Measurements from ENCODE around the gene RAP2B.
"Not testable (repeated sequence)": the region's sequence is repeated elsewhere in the genome, so short reads cannot be mapped to it uniquely, and the experiment has no call there.

RAP2B gene

GRCh38 chr3:153161714-153162512, at the start of gene RAP2B:
Gene RAP2B, plus strand, starts transcription at chr3:153162226. Its CDS starts 468 bp downstream, at chr3:153162694.
- DNase-seq (ENCODE audit: low spot score), result peak; percentile 95

- DNase-seq (ENCODE audit: low spot score), result no peak
Observed at GRCh38 chr3:153113541-153113940, 48.5 kb upstream of the RAP2B start.

DNA sequence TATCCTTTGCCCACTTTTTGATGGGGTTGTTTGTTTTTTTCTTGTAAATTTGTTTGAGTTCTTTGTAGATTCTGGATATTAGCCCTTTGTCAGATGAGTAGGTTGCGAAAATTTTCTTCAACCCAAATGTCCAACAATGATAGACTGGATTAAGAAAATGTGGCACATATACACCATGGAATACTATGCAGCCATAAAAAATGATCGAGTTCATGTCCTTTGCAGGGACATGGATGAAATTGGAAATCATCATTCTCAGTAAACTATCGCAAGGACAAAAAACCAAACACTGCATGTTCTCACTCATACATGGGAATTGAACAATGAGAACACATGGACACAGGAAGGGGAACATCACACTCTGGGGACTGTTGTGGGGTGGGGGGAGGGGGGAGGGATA, 47.8 kb upstream of the RAP2B start:
- DNase-seq (ENCODE audit: low spot score), result not testable (repeated sequence)

DNA sequence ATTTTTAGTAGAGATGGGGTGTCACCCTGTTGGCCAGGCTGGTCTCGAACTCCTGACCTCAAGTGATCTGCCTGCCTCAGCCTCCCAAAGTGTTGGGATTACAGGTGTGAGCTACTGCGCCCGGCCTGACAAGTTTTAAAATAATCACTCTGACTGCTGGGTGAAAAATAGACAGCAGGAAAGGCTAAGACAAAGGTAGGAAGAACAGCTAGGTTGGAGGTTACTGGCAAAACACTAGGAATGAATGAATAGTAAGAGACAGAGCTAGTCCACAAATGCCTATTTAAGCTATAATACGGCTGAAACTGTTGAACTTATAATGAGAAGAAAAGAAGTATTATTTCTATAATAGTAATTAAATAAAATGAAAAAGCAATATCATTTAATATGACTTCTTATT, 46.7 kb upstream of the RAP2B start:
- DNase-seq (ENCODE audit: low spot score), result no peak

DNA sequence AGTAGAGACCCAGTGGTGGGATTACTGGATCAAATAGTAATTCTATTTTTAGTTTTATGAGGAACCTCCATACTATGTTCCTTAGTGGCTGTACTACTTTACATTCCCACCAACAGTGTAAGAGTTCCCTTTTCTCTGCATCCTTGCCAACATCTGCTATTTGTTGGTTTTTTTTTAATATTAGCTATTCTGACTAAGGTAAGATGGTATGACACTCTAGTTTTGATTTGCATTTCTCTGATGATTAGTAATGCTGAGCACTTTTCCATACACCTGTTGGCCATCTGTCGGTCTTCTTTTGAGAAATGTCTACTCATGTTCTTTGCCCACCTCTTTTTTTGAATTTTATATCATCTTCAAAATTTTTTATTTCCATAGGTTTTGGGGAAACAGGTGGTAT, 34.2 kb upstream of the RAP2B start:
- no peak for DNase-seq (ENCODE audit: low spot score)

DNA sequence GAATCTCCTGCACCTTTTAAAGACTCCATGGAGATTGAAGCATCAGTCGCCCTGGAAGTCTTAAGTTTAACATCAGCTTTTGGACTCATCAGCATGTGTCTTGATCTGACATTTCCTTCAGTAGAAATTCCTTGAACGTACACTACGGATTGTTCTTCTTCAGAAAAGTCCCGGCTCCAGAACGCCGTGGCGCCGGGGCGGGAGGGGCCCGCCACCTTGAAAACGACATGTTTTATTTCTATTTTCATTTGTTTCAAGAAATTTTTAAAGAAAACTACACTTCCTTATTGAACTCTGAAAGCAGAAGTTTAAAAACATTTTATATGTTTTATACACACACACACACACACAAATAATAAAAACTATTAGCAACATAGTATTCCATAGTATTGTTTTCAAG, 32.6 kb upstream of the RAP2B start:
- DNase-seq (ENCODE audit: low spot score), result no peak

DNA sequence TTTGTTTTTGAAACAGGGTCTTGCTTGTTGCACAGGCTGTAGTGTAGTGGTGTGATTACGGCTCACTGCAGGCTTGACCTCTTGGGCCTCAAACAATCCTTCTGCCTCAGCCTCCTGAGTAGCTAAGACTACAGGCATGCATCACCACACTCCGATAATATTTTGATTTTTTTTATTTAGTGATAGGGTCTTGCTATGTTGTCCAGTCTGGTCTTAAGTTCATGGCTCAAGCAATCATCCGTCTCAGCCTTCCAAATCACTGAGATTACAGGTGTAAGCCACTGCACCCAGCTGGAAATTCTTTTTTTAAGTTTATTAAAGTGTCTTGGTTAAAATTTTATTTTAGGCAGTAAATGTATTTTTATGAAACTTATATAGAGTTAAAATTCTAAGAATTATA, 32.2 kb upstream of the RAP2B start:
- no peak for DNase-seq (ENCODE audit: low spot score)

DNA sequence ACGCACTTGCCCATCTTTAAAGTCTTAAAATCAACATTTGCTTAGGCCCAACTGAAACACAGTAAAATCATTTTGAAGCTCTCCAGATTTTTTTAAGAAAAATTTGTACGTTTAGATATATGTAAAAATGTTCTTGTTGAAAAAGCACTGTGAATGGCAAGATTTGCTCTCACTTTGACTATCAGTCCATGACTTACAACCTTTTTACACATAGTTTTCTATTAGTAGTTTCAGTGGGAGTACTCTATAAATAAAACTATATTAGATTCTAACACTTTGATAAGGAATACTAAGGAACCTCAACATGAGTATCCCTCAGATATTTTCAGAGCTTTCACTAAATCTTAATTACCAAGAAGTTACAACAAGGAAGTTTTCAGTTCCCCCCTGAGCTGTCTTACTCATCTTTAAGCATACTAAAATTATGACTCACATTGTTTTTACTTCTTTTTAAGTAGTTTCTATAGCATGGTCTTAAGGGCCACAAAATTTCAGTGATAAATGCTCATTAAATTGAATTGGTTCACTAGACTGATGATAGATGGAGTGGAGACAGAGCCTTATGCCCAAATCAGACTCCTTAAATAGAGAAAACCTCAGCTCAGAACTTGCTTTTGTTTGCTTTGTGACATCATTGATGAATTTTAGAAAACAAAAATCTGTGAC, 31.6 kb upstream of the RAP2B start:
- DNase-seq (ENCODE audit: low spot score), result peak; percentile 6

GRCh38 chr3:153137626-153138025, 24.4 kb upstream of the RAP2B start:
- DNase-seq (ENCODE audit: low spot score), result no peak

- DNase-seq (ENCODE audit: low spot score), result peak; percentile 90
Observed at GRCh38 chr3:153138276-153139210, 23.5 kb upstream of the RAP2B start.

- no peak for DNase-seq (ENCODE audit: low spot score)
Observed at GRCh38 chr3:153142961-153143360, 19.1 kb upstream of the RAP2B start.

GRCh38 chr3:153144071-153144470, 18.0 kb upstream of the RAP2B start:
- DNase-seq (ENCODE audit: low spot score), result no peak

GRCh38 chr3:153144779-153145178, 17.2 kb upstream of the RAP2B start:
- DNase-seq (ENCODE audit: low spot score), result no peak

DNA sequence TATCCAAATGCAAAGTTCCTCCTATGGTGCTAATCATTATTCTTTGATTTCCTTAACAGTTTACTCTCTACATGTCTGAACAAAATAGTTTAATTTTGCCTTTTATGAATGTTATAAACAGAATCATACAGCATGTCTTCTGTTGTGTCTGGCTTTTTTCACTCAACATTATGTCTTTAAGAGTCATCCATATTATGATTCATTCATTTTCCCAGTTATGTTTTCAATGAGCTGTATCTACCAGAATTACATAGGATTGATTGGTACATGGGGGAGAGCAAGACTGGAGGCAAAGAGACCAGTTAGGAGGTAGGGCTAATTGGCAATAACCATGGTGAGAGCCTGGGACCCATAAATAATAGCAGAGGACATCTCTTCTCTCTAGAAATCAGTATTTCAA, 16.6 kb upstream of the RAP2B start:
- no peak for DNase-seq (ENCODE audit: low spot score)

GRCh38 chr3:153146191-153147053, 15.6 kb upstream of the RAP2B start:
- no peak for DNase-seq (ENCODE audit: low spot score)

GRCh38 chr3:153150991-153151390, 11.0 kb upstream of the RAP2B start:
- no peak for DNase-seq (ENCODE audit: low spot score)

DNA sequence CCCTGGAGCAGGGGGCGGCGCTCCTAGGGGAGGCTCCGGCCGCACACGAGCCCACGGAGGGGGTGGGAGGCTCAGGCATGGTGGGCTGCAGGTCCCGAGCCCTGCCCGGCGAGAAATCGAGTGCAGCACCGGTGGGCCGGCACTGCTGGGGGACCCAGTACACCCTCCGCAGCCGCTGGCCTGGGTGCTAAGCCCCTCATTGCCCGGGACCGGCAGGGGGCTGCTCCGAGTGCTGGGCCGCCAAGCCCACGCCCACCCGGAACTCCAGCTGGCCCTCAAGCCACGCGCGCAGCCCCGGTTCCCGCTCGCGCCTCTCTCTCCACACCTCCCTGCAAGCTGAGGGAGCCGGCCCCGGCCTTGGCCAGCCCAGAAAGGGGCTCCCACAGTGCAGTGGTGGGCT, 6.2 kb upstream of the RAP2B start:
- not testable (repeated sequence) for DNase-seq (ENCODE audit: low spot score)

GRCh38 chr3:153158189-153158588, 3.8 kb upstream of the RAP2B start:
- DNase-seq (ENCODE audit: low spot score), result no peak

DNA sequence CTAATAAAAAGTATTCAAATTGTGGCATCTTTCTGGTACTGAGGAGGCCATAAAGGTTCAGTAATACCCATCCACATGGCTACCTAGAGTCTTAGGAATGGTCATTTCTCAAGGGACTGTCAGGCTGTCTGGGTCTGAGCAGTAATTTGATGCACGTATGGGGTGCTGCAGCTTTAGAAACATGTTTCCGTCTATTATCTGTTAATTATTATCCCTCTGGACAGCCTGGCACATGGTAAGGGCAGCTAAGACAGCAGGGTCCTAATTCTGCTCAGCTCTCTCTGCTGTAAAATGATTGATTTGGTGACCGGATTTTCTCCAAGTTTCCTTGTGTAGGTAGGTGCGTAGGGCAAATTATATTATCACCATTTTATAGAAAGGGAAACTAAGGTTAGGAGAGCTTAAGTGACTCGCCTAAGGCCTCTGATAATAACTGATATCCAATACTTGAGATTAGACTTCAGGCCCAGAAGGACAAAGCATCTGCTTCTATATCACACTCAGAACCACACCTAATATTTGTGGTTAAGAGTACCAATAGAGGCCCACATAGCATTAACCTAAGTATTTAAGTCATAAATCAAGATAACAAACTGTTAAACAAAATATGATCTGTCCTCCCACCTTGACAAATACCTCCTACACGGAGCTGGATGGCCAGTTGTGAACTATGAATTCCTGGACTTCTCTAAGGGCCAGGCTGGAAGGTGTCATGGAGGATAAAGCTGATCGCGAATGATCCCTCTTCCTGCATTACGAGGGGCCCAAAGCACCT, 2.9 kb upstream of the RAP2B start:
- no peak for DNase-seq (ENCODE audit: low spot score)

DNA sequence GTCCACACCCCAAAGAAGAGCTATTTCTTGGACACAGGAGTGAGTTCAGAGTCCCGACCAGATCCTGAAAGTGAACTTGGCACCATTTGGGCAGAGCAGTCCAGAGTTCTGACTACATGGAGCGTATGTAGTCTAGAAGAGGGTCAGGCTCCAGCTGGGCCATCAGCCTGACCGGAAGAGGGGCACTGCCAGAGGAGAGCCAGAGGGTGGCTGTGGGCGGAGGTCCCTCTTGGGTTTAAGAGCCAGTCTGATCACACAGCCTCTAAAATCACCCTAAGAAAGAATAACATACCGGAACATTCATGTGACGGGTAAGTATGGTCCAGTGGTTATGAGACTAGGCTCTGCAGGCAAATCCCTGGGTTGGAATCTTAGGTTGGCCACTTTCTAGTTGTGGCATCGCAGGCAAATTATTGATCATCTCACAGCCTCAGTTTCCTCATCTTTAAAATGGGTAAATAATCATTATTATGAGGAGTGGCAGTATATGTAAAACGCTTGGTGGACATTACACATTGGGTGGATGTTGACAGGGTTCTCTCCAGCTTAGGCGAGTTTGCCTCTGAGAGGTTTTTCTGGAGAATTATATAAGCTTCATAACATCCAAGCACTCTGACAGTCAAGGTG, 2.1 kb upstream of the RAP2B start:
- DNase-seq (ENCODE audit: low spot score), result no peak
